GM10248 (cell line): Measurements from ENCODE around the gene CCR7.

Source experiments
- CTCF ChIA-PET: fragments of 300-600 bp; sonication (Branson Sonifier 250); formaldehyde crosslinking; extraction: SDS; loops from one replicate; lab custom pipeline; 2021; ENCODE audit warnings: antibody characterized with exemption; lab: Yijun Ruan, JAX
- POLR2A ChIA-PET: fragments of 350-650 bp; sonication (Branson Sonifier 250); formaldehyde crosslinking; extraction: SDS; loops from one replicate; lab custom pipeline; 2020; ENCODE audit warnings: antibody characterized with exemption; lab: Yijun Ruan, JAX
- DNase-seq: peaks from one replicate; pipeline ENCODE4 v3.0.0; 2012; ENCODE audit errors: extremely low spot score
- CTCF ChIP-seq: IDR thresholded peaks from 2 replicates; pipeline ENCODE4 v1.5.1; 2012; ENCODE audit warnings: mild to moderate bottlenecking, low read depth; ENCODE audit errors: extremely low read depth, missing control alignments, control extremely low read depth

The CCR7 gene

GRCh38 chr17:40610359-40610758 is 45.1 kb upstream of the CCR7 start:
- no peak for DNase-seq
- ChIA-PET CTCF (interaction anchor here (1.5 kb wide), 1 partner anchor 10 kb away, joined by 3 read pairs; no protein-coding TSS in a partner anchor), POLR2A (interaction anchor here (0.5 kb wide), 1 partner anchor 54 kb away, joined by 3 read pairs; no protein-coding TSS in a partner anchor)
- TF ChIP-seq CTCF: no peak

GRCh38 chr17:40608061-40608581 is 42.8 kb upstream of the CCR7 start:
- ChIA-PET POLR2A (no interaction called here), CTCF (interaction anchor here (8.0 kb wide), 1 partner anchor 46 kb away, joined by 53 read pairs; the partner anchor contains the start of gene CCR7)
- no peak for DNase-seq
- TF ChIP-seq CTCF: no peak

GRCh38 chr17:40607641-40608040 is 42.4 kb upstream of the CCR7 start:
- CTCF ChIA-PET: interaction anchor here (1.0 to 8.0 kb wide), 4 partner anchors 8 to 45 kb away, joined by 3 to 53 read pairs (median 5); partner anchors contain the start of gene CCR7
- TF ChIP-seq CTCF: no peak
- POLR2A ChIA-PET: interaction anchor here (0.5 kb wide), 1 partner anchor 7 kb away, joined by 3 read pairs; no protein-coding TSS in a partner anchor
- no peak for DNase-seq

GRCh38 chr17:40606548-40607353 is 41.5 kb upstream of the CCR7 start:
- no peak for DNase-seq
- CTCF ChIA-PET: interaction anchor here (0.8 to 8.0 kb wide), 5 partner anchors 9 to 44 kb away, joined by 3 to 53 read pairs (median 4); partner anchors contain the start of gene CCR7
- no peak for TF ChIP-seq CTCF
- POLR2A ChIA-PET: interaction anchor here (0.5 kb wide), 1 partner anchor 8 kb away, joined by 3 read pairs; no protein-coding TSS in a partner anchor

GRCh38 chr17:40605306-40605705 is 40.0 kb upstream of the CCR7 start:
- DNase-seq: no peak
- TF ChIP-seq CTCF: no peak
- CTCF ChIA-PET: interaction anchor here (2.1 to 8.0 kb wide), 4 partner anchors 9 to 51 kb away, joined by 7 to 72 read pairs (median 38); partner anchors contain the start of gene CCR7
- POLR2A ChIA-PET: interaction anchor here (0.6 kb wide), 1 partner anchor 1402 kb away, joined by 7 read pairs; no protein-coding TSS in a partner anchor
